ENCODE data around the gene NFAT5. TPM values are rescaled to one million over a fixed set of nuclear protein-coding genes. Genes with fewer than 3 reads are reported as not detected.
"Not testable (repeated sequence)": the region's sequence is repeated elsewhere in the genome, so short reads cannot be mapped to it uniquely, and the experiment has no call there.

Gene NFAT5
- total RNA-seq, 1 experiment from 2014 or later: 21.0 TPM

- Mint-ChIP-seq H3K4me3 (peak overlapping the region in 1 of 2 experiments; percentile 59; a peak in 1 of 5 replicates), H3K9me3 (no peaks in the 10 kb centered on the region; a peak in 1 of 5 replicates), H3K27ac (no peak overlapping the region), H3K27me3 (ENCODE audit: low read depth) (no peaks in the 10 kb centered on the region), H3K36me3 (ENCODE audit: insufficient read depth in 1 of 3, low read depth in 3 of 3) (peaks cover 0 to 5% (median 0%) of the 10 kb centered on the region in 3 experiments; a peak in 2 of 7 replicates), H3K4me1 (peaks cover 31% of the 10 kb centered on the region in 2 experiments)
- no peak overlapping the region for H2BK12ac ChIP-seq (ENCODE audit: insufficient read length, low read depth, low read length)
- peaks cover 17% of the 10 kb centered on the region for H3K23me2 ChIP-seq (ENCODE audit: insufficient read length, low read depth, low read length, poor library complexity, severe bottlenecking)
- TF ChIP-seq CTCF (conservative IDR thresholded peaks at IDR 0.05): no peak
- no peak overlapping the region for H2AFZ ChIP-seq (ENCODE audit: low read length)
- H3K79me1 ChIP-seq (ENCODE audit: insufficient read depth, low read depth, low read length, poor library complexity, severe bottlenecking): no peaks in the 10 kb centered on the region
- no peak overlapping the region for H3K4ac ChIP-seq (ENCODE audit: low read depth, low read length)
- H2AK5ac ChIP-seq (ENCODE audit: insufficient read length, low read length): no peak overlapping the region
- no peak overlapping the region for H2BK15ac ChIP-seq (ENCODE audit: low read depth, low read length)
- no peak overlapping the region for H2BK5ac ChIP-seq (ENCODE audit: insufficient read length, low read length)
- H3T11ph ChIP-seq (ENCODE audit: low read length): no peak overlapping the region
- H2BK20ac ChIP-seq (ENCODE audit: low read depth, low read length, poor library complexity, severe bottlenecking): no peak overlapping the region
- no peak overlapping the region for H4K91ac ChIP-seq (ENCODE audit: insufficient read length, low read depth, low read length)
- H3K79me2 ChIP-seq (ENCODE audit: insufficient read depth, low read length): peaks cover 10% of the 10 kb centered on the region; the same call in 1 of the 2 replicates
- H4K5ac ChIP-seq (ENCODE audit: insufficient read length, low read depth, low read length): no peak overlapping the region
- H3K27ac ChIP-seq (ENCODE audit: insufficient read length, low read depth, low read length): no peak overlapping the region
- H3K23ac ChIP-seq (ENCODE audit: insufficient read length, low read depth, low read length): no peak overlapping the region
- no peak overlapping the region for H3K18ac ChIP-seq (ENCODE audit: insufficient read length, low read depth, low read length)
- no peak overlapping the region for H4K8ac ChIP-seq (replicated peaks; ENCODE audit: insufficient read length, low read depth, low read length)
- no peak overlapping the region for H2BK120ac ChIP-seq (ENCODE audit: low read depth, low read length, poor library complexity, severe bottlenecking)
- H4K20me1 ChIP-seq (ENCODE audit: control insufficient read depth, insufficient read depth, insufficient read length): no peaks in the 10 kb centered on the region
- WGBS (ENCODE audit: extremely low coverage, insufficient read length, low lambda C conversion rate): no CpG with 5 or more reads among the region's 2 CpGs
- H3K9me3 ChIP-seq (ENCODE audit: control insufficient read depth, low read depth, low read length): no peaks in the 10 kb centered on the region
- H3K4me2 ChIP-seq (ENCODE audit: insufficient read depth, insufficient read length, low read length): no peak overlapping the region
- peaks cover 4% of the 10 kb centered on the region; the same call in 1 of the 2 replicates for H3K4me1 ChIP-seq (ENCODE audit: insufficient read depth, low read length)
- no peak overlapping the region for H3K56ac ChIP-seq (ENCODE audit: insufficient read length, low read depth, low read length)
- DNase-seq: no peak
- H3K14ac ChIP-seq (ENCODE audit: insufficient read depth, low read length): no peak overlapping the region
- H3K27me3 ChIP-seq (ENCODE audit: insufficient read depth, low read length): no peaks in the 10 kb centered on the region
- H3K9ac ChIP-seq (ENCODE audit: extremely low read depth, insufficient read length, low read length): no peak overlapping the region
Observed at GRCh38 chr16:69568676-69569075, 2.9 kb downstream of the NFAT5 start.

GRCh38 chr16:69578771-69579170 lies 13.0 kb downstream of the NFAT5 start:
- H3K27ac ChIP-seq (ENCODE audit: insufficient read length, low read depth, low read length); H2BK15ac ChIP-seq (ENCODE audit: low read depth, low read length); H3K4ac ChIP-seq (ENCODE audit: low read depth, low read length); H3K4me1 ChIP-seq (ENCODE audit: insufficient read depth, low read length); H3K23me2 ChIP-seq (ENCODE audit: insufficient read length, low read depth, low read length, poor library complexity, severe bottlenecking); H2BK20ac ChIP-seq (ENCODE audit: low read depth, low read length, poor library complexity, severe bottlenecking); H3K9ac ChIP-seq (ENCODE audit: extremely low read depth, insufficient read length, low read length); H4K5ac ChIP-seq (ENCODE audit: insufficient read length, low read depth, low read length); H3K27ac Mint-ChIP-seq; H3K4me1 Mint-ChIP-seq; H3K4me2 ChIP-seq (ENCODE audit: insufficient read depth, insufficient read length, low read length); H3K9me3 ChIP-seq (ENCODE audit: control insufficient read depth, low read depth, low read length); H4K8ac ChIP-seq (replicated peaks; ENCODE audit: insufficient read length, low read depth, low read length); H3K14ac ChIP-seq (ENCODE audit: insufficient read depth, low read length); H2BK120ac ChIP-seq (ENCODE audit: low read depth, low read length, poor library complexity, severe bottlenecking); H2BK5ac ChIP-seq (ENCODE audit: insufficient read length, low read length); H3K9me3 Mint-ChIP-seq; H3K36me3 Mint-ChIP-seq (ENCODE audit: insufficient read depth in 1 of 3, low read depth in 3 of 3); H3K56ac ChIP-seq (ENCODE audit: insufficient read length, low read depth, low read length); H2AK5ac ChIP-seq (ENCODE audit: insufficient read length, low read length); H3K4me3 Mint-ChIP-seq; DNase-seq; H3T11ph ChIP-seq (ENCODE audit: low read length); H3K79me1 ChIP-seq (ENCODE audit: insufficient read depth, low read depth, low read length, poor library complexity, severe bottlenecking); H2AFZ ChIP-seq (ENCODE audit: low read length); H4K91ac ChIP-seq (ENCODE audit: insufficient read length, low read depth, low read length); H3K27me3 ChIP-seq (ENCODE audit: insufficient read depth, low read length); H3K23ac ChIP-seq (ENCODE audit: insufficient read length, low read depth, low read length); H3K18ac ChIP-seq (ENCODE audit: insufficient read length, low read depth, low read length); H4K20me1 ChIP-seq (ENCODE audit: control insufficient read depth, insufficient read depth, insufficient read length); H2BK12ac ChIP-seq (ENCODE audit: insufficient read length, low read depth, low read length); H3K79me2 ChIP-seq (ENCODE audit: insufficient read depth, low read length); H3K27me3 Mint-ChIP-seq (ENCODE audit: low read depth): not testable (repeated sequence)
- WGBS (ENCODE audit: extremely low coverage, insufficient read length, low lambda C conversion rate): no CpG with 5 or more reads among the region's 9 CpGs

Measured in H9 (cell line).